Measurements from ENCODE around the gene VPS54.
"Not testable (repeated sequence)": the region's sequence is repeated elsewhere in the genome, so short reads cannot be mapped to it uniquely, and the experiment has no call there.

VPS54 gene

DNA sequence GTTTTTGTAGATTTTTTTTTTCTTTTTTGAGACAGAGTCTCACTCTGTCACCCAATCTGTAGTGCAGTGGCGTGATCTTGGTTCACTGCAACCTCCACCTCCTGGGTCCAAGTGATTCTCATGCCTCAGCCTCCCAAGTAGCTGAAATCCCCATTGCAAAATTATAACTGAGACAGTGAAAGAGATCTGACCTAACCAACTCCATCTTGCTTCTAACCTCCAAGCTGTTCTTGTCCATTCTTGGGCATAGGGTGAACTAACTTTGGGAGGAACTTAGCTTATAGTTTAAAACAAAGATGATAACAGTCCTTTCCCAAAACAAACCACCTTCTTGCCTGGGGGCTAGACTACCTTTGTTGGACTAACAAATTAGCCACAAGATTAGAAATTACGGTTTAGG, 44.2 kb downstream of the VPS54 start:
- H3K27ac ChIP-seq (replicated peaks); DNase-seq (ENCODE audit: low read depth in 1 of 2, low spot score in 1 of 2); H3K27me3 ChIP-seq (ENCODE audit: insufficient read depth, poor library complexity, severe bottlenecking); H3K4me3 ChIP-seq (replicated peaks; ENCODE audit: insufficient read depth, low read length): not testable (repeated sequence)

DNA sequence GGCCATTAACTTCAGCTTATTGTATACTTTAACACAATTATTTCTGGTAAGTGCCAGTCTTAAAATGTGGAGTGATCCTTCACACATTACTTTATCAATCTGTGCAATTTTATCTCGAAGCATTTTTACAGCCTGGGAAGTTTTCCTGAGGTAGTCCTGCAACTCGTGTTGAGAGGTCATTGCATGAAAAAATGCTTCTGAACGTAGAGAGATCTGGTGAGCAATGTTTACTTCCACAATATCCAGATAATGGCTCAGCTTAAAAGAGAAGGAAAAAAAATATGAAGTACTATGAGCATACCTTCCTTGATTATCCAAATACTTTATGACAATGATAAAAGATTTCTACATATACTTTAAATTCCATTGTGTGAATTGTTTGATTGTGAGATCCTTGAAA, 57.0 kb downstream of the VPS54 start:
- Histone ChIP-seq H3K27me3 (ENCODE audit: insufficient read depth, poor library complexity, severe bottlenecking) (no peaks in the 10 kb centered on the region), H3K27ac (replicated peaks) (no peak overlapping the region), H3K4me3 (replicated peaks; ENCODE audit: insufficient read depth, low read length) (no peak overlapping the region)
- DNase-seq (ENCODE audit: low read depth in 1 of 2, low spot score in 1 of 2): no peak
- TF ChIP-seq GABPA (IDR thresholded peaks at IDR 0.05; ENCODE audit: low read depth): no peak
- TF ChIP-seq, protein P1, sequence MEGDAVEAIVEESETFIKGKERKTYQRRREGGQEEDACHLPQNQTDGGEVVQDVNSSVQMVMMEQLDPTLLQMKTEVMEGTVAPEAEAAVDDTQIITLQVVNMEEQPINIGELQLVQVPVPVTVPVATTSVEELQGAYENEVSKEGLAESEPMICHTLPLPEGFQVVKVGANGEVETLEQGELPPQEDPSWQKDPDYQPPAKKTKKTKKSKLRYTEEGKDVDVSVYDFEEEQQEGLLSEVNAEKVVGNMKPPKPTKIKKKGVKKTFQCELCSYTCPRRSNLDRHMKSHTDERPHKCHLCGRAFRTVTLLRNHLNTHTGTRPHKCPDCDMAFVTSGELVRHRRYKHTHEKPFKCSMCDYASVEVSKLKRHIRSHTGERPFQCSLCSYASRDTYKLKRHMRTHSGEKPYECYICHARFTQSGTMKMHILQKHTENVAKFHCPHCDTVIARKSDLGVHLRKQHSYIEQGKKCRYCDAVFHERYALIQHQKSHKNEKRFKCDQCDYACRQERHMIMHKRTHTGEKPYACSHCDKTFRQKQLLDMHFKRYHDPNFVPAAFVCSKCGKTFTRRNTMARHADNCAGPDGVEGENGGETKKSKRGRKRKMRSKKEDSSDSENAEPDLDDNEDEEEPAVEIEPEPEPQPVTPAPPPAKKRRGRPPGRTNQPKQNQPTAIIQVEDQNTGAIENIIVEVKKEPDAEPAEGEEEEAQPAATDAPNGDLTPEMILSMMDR (IDR thresholded peaks at IDR 0.05; ENCODE audit: insufficient read depth, low read length): no peak
- TF ChIP-seq, protein P2, sequence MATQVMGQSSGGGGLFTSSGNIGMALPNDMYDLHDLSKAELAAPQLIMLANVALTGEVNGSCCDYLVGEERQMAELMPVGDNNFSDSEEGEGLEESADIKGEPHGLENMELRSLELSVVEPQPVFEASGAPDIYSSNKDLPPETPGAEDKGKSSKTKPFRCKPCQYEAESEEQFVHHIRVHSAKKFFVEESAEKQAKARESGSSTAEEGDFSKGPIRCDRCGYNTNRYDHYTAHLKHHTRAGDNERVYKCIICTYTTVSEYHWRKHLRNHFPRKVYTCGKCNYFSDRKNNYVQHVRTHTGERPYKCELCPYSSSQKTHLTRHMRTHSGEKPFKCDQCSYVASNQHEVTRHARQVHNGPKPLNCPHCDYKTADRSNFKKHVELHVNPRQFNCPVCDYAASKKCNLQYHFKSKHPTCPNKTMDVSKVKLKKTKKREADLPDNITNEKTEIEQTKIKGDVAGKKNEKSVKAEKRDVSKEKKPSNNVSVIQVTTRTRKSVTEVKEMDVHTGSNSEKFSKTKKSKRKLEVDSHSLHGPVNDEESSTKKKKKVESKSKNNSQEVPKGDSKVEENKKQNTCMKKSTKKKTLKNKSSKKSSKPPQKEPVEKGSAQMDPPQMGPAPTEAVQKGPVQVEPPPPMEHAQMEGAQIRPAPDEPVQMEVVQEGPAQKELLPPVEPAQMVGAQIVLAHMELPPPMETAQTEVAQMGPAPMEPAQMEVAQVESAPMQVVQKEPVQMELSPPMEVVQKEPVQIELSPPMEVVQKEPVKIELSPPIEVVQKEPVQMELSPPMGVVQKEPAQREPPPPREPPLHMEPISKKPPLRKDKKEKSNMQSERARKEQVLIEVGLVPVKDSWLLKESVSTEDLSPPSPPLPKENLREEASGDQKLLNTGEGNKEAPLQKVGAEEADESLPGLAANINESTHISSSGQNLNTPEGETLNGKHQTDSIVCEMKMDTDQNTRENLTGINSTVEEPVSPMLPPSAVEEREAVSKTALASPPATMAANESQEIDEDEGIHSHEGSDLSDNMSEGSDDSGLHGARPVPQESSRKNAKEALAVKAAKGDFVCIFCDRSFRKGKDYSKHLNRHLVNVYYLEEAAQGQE (IDR thresholded peaks at IDR 0.05; ENCODE audit: insufficient replicate concordance, low read depth): no peak
- TF ChIP-seq POLR2AphosphoS5 (IDR thresholded peaks at IDR 0.05; ENCODE audit: low read depth): no peak
- no peak for TF ChIP-seq SPI1 (IDR thresholded peaks at IDR 0.05; ENCODE audit: borderline replicate concordance, low read depth)

DNA sequence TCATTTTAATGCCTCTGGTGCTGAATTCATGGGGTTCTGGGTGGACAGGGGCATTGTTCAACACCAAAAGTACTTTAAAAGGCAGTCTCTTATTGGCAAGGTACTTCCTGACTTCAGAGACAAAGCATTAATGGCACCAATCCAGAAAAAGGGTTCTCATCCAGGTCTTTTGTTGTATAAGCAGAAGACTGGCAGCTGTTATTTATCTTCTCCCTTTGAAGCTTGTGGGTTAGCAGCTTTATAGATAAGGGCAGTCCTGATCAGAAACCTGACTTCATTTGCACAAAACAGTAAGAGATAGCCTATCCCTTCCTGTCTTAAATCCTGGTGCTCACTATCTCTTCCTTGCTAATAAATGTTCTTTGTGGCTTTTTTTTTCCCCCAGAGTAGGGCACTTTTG, 68.8 kb downstream of the VPS54 start:
- DNase-seq (ENCODE audit: low read depth in 1 of 2, low spot score in 1 of 2): no peak
- Histone ChIP-seq H3K4me3 (replicated peaks; ENCODE audit: insufficient read depth, low read length) (no peak overlapping the region), H3K27me3 (ENCODE audit: insufficient read depth, poor library complexity, severe bottlenecking) (no peaks in the 10 kb centered on the region), H3K27ac (replicated peaks) (no peak overlapping the region)
- no peak for TF ChIP-seq GABPA (IDR thresholded peaks at IDR 0.05; ENCODE audit: low read depth)

DNA sequence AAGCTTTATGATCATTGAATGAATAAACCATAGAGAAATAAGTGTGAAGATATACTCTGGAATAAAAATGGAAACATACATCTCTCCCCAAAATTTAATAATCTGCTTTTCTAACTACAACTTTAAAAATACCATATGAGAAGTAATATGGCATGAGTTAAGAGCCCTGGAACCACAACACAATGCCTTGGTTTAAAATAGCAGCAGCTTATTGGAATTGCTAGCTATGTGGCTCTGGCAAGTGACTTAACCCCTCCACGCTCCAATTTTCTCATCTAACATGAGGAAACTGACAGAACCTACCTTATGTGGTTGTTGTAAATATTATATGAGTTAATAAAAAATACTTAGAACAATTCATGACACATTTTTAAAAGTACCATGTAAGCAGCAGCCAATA, 76.4 kb downstream of the VPS54 start:
- Histone ChIP-seq H3K27ac (replicated peaks) (no peak overlapping the region), H3K4me3 (replicated peaks; ENCODE audit: insufficient read depth, low read length) (no peak overlapping the region), H3K27me3 (ENCODE audit: insufficient read depth, poor library complexity, severe bottlenecking) (no peaks in the 10 kb centered on the region)
- TF ChIP-seq GABPA (IDR thresholded peaks at IDR 0.05; ENCODE audit: low read depth) (no peak), SPI1 (IDR thresholded peaks at IDR 0.05; ENCODE audit: borderline replicate concordance, low read depth) (no peak), POLR2AphosphoS5 (IDR thresholded peaks at IDR 0.05; ENCODE audit: low read depth) (no peak)
- TF ChIP-seq, protein P2 (IDR thresholded peaks at IDR 0.05; ENCODE audit: insufficient replicate concordance, low read depth): no peak
- TF ChIP-seq, protein P1 (IDR thresholded peaks at IDR 0.05; ENCODE audit: insufficient read depth, low read length): no peak
- DNase-seq (ENCODE audit: low read depth in 1 of 2, low spot score in 1 of 2): no peak

DNA sequence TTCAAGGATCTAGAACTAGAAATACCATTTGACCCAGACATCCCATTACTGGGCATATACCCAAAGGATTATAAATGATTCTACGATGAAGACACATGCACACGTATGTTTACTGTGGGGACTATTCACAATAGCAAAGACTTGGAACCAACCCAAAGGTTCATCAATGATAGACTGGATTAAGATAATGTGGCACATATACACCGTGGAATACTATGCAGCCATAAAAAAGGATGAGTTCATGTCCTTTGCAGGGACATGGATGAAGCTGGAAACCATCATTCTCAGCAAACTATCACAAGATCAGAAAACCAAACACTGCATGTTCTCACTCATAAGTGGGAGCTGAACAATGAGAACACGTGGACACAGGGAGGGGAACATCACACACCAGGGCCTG, 87.1 kb downstream of the VPS54 start:
- DNase-seq (ENCODE audit: low read depth in 1 of 2, low spot score in 1 of 2); H3K4me3 ChIP-seq (replicated peaks; ENCODE audit: insufficient read depth, low read length); H3K27ac ChIP-seq (replicated peaks); H3K27me3 ChIP-seq (ENCODE audit: insufficient read depth, poor library complexity, severe bottlenecking): not testable (repeated sequence)

Data from HL-60 (cell line).